MM.1S (cell line): ENCODE measurements around the gene LY6G6C.

ENCODE experiments used
- CTCF ChIP-seq: fragments of 300-600 bp; sonication (generic); IDR thresholded peaks from 2 replicates; pipeline ENCODE4 v1.5.1; 2016; ENCODE audit warnings: antibody characterized with exemption, low read length, mixed read lengths
- EZH2 ChIP-seq: fragments of 300-600 bp; sonication (generic); optimal IDR thresholded peaks from 2 replicates; pipeline ENCODE3; 2017; ENCODE audit warnings: low read depth, mild to moderate bottlenecking, antibody characterized with exemption, low read length, mixed read lengths

GRCh38 chr6:31692353-31692752, 29.2 kb downstream of the LY6G6C start:
- no peak for TF ChIP-seq CTCF
- no peak for TF ChIP-seq EZH2
